HG03135 (cell line): ENCODE measurements around the gene DHRS4.

Experiments used
- ATAC-seq: cut with Tn5 transposase; IDR thresholded peaks from one replicate; pipeline ENCODE4 v1.9.1; 2021; ENCODE audit warnings: mild to moderate bottlenecking, moderate library complexity; ENCODE audit not compliant: unreplicated experiment

The DHRS4 gene

GRCh38 chr14:23953464-23954278 lies at the start of gene DHRS4:
Gene DHRS4 (plus strand): TSS chr14:23953770. CDS start chr14:23953789, 19 bp downstream.
- peak; percentile 74 for ATAC-seq

- no peak for ATAC-seq
Measured at GRCh38 chr14:23910101-23910875, 43.3 kb upstream of the DHRS4 start.

GRCh38 chr14:23910876-23911210 lies 42.7 kb upstream of the DHRS4 start:
- no peak for ATAC-seq

- no peak for ATAC-seq
Measured at GRCh38 chr14:23915559-23915958, 38.0 kb upstream of the DHRS4 start.

- no peak for ATAC-seq
Measured at GRCh38 chr14:23916004-23916403, 37.6 kb upstream of the DHRS4 start.

- ATAC-seq, result no peak
Measured at GRCh38 chr14:23916446-23916845, 37.1 kb upstream of the DHRS4 start.

- ATAC-seq, result no peak
Measured at GRCh38 chr14:23922545-23922944, 31.0 kb upstream of the DHRS4 start.

- no peak for ATAC-seq
Measured at GRCh38 chr14:23925523-23926075, 28.0 kb upstream of the DHRS4 start.

- no peak for ATAC-seq
Measured at GRCh38 chr14:23926543-23926942, 27.0 kb upstream of the DHRS4 start.

GRCh38 chr14:23929136-23929535 lies 24.4 kb upstream of the DHRS4 start:
- no peak for ATAC-seq

- ATAC-seq, result no peak
Measured at GRCh38 chr14:23929822-23930294, 23.7 kb upstream of the DHRS4 start.

- no peak for ATAC-seq
Measured at GRCh38 chr14:23930742-23931141, 22.8 kb upstream of the DHRS4 start.

- ATAC-seq, result no peak
Measured at GRCh38 chr14:23931721-23932289, 21.8 kb upstream of the DHRS4 start.

GRCh38 chr14:23932639-23933038 lies 20.9 kb upstream of the DHRS4 start:
- no peak for ATAC-seq

GRCh38 chr14:23933108-23933741 lies 20.3 kb upstream of the DHRS4 start:
- no peak for ATAC-seq

GRCh38 chr14:23933742-23934128 lies 19.8 kb upstream of the DHRS4 start:
- ATAC-seq, result no peak

GRCh38 chr14:23935158-23935557 lies 18.4 kb upstream of the DHRS4 start:
- ATAC-seq, result no peak

GRCh38 chr14:23936084-23936829 lies 17.3 kb upstream of the DHRS4 start:
- ATAC-seq, result no peak

GRCh38 chr14:23937203-23937602 lies 16.4 kb upstream of the DHRS4 start:
- ATAC-seq, result no peak

- no peak for ATAC-seq
Measured at GRCh38 chr14:23938823-23939222, 14.7 kb upstream of the DHRS4 start.
